GM12873 (cell line): ENCODE results near the gene KCNG3.

Experiments used
- TF ChIP-seq, protein P1 (sequence below): IDR thresholded peaks from 2 replicates; pipeline ENCODE4 v1.5.1; 2012; ENCODE audit warnings: low read depth, mild to moderate bottlenecking, moderate library complexity, low read length, control low read depth; ENCODE audit not compliant: insufficient read depth; ENCODE audit errors: missing control alignments

KCNG3 gene

DNA sequence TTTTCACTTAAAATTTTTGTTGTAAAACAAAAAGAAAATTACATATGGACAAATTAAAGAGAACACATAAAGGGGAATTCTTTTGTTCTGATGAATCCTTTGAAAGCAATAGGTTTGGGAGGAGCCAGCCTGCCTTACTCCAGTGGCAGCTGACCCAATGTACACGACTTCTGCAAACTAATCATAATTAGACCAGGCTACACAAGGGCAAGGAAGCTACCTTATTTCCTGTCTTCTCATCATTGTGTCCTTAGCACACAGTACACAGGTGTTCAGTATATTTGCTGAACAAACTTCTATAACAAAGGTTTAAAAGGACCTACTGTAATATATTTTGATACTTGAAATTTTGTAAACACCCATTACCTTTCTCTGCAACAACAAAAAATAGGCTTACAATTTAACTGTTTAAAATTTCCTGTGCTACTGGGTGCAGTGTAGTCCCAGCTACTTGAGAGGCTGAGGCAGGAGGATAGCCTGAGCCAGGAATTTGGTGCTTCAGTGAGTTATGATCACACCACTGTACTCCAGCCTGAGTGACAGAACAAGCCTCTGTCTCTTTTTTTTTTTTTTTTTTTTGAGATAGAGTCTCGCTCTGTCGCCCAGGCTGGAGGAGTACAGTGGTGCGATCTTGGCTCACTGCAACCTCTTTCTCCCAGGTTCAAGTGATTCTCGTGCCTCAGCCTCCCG lies 18.9 kb downstream of the KCNG3 start:
- TF ChIP-seq, protein P1, sequence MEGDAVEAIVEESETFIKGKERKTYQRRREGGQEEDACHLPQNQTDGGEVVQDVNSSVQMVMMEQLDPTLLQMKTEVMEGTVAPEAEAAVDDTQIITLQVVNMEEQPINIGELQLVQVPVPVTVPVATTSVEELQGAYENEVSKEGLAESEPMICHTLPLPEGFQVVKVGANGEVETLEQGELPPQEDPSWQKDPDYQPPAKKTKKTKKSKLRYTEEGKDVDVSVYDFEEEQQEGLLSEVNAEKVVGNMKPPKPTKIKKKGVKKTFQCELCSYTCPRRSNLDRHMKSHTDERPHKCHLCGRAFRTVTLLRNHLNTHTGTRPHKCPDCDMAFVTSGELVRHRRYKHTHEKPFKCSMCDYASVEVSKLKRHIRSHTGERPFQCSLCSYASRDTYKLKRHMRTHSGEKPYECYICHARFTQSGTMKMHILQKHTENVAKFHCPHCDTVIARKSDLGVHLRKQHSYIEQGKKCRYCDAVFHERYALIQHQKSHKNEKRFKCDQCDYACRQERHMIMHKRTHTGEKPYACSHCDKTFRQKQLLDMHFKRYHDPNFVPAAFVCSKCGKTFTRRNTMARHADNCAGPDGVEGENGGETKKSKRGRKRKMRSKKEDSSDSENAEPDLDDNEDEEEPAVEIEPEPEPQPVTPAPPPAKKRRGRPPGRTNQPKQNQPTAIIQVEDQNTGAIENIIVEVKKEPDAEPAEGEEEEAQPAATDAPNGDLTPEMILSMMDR = no peak

DNA sequence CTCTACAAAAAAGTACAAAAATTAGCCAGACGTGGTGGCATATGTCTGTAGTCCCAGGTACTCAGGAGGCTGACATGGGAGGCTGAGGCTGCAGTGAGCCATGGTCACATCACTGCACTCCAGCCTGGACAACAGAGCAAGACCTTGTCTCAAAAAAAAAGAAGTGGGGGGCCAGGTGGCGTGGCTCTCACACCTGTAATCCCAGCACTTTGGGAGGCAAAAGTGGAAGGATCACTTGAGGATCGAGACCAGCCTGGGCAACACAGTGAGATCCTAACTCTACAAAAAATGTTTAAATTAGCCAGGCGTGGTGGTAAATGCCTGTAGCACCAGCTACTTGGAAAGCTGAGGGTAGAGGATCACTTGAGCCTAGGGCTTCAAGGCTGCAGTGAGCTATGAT lies 23.1 kb downstream of the KCNG3 start:
- TF ChIP-seq, protein P1 = no peak

DNA sequence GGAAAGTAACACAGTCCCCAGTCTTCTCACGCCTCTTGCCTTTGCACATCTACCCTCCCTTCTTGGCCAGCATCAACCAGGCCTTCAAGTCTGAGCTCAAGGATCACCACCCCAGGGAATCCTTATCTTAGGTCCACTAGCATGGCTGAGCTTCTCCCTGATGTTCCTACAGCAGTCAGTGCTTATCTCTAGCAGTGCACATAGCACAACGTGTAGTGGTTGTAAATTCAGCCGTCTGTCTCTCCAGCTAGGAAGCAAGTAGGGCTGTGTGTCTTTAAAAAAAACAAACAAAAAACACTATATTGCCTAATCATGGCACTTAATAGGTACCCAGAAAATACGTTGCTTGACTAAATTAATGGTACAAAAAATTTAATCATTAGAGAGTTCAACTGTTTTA lies 29.2 kb downstream of the KCNG3 start:
- TF ChIP-seq, protein P1 = no peak

DNA sequence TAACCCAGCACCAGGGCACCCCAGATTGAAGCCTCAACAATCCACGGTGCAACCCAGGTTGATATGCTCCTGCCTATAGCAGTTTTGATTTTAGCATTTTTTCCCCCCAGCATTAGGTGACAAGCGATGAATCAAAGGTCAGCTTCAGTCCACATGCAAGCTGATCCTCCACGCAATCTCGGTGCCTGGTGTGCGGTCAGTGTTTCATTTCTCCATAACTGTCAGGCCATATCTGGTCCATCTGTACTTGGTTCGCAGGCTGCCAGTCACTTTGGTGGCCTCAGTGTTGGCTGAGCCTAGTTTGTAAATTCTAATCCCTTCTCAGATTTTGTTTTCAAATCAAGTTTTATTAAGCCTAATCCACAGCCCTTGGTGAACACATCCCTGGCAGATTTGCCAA lies 30.2 kb downstream of the KCNG3 start:
- TF ChIP-seq, protein P1 = no peak

DNA sequence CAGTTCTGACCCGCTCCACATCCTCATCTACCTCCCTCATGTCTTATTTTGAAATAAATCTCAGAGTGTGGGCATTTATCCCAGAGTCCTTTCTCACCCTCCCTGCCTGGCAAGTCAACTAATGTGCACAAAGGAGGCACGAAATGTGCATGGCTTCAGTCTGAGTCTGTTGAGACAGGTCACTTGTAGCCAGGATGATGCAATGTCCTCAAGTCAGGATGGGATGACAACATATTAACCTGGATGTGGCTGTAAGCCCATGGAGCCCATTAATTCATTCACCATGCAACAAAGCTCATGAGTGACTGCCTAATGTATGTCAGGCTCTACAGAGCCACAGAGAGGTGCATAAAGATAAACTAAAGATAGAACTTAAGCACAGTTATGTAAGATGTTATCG lies 34.5 kb downstream of the KCNG3 start:
- TF ChIP-seq, protein P1 = no peak

DNA sequence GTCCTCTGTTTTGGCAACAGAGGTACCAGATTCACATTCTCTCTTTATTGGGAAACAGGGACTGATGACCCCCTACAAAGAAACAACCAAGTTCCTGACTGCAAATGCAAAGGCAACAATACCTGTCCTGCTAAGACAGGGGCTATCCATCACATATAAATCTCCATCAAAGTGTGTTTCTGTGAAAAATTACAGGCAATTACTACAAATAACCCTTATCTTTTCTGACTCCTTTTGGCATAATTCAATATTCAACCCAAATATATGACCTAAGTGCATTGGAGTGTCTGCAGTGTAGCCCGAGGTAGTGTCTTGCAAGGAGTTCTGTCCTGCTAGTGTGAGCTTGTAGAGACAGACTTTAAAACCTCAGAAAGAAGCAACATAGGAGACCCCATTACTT lies 35.4 kb downstream of the KCNG3 start:
- TF ChIP-seq, protein P1 = no peak

DNA sequence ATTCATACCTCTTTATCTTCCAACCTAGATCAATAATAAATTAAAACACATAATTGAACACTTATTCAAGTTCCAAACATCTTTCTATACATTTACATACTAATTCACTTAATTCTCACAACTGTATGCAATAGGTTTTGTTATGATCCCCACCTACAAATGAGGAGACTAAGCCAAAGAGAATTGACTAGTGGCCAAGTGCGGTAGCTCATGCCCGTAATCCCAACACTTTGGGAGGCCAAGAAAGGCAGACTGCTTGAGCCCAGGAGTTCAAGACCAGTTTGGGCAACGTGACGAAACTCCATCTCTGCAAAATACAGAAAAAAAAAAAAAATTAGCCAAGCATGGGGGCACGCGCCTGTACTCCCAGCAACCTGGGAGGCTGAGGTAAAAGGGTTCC lies 36.8 kb downstream of the KCNG3 start:
- TF ChIP-seq, protein P1 = peak; percentile 33
